Activated naive CD4-positive, alpha-beta T cell treated with anti-CD3 and anti-CD28 coated beads for 36 hours (primary cell): Measurements from ENCODE around the gene MBD3L3. TPM values are rescaled to one million over a fixed set of nuclear protein-coding genes. Genes with fewer than 3 reads are reported as not detected.

Source experiments
- CTCF ChIA-PET: fragments of 350-600 bp; sonication (Branson Sonifier 250); formaldehyde crosslinking; loops from one replicate; lab custom pipeline; 2021; ENCODE audit warnings: antibody characterized with exemption; lab: Charles Lee
- DNase-seq: peaks from one replicate; pipeline ENCODE4 v3.0.0-alpha.2; 2020
- H3K27ac Mint-ChIP-seq: one replicate; pipeline ENCODE4 v1.8.0; 2021; ENCODE audit warnings: mild to moderate bottlenecking, mixed read lengths
- H3K27me3 Mint-ChIP-seq: one replicate; pipeline ENCODE4 v1.8.0; 2021; ENCODE audit warnings: low read depth, mixed read lengths
- H3K36me3 Mint-ChIP-seq: one replicate; pipeline ENCODE4 v1.8.0; 2021; ENCODE audit warnings: low read depth, mixed read lengths
- H3K4me1 Mint-ChIP-seq: one replicate; pipeline ENCODE4 v1.8.0; 2021; ENCODE audit warnings: low read depth, mixed read lengths
- H3K4me3 Mint-ChIP-seq: one replicate; pipeline ENCODE4 v1.8.0; 2021; ENCODE audit warnings: mild to moderate bottlenecking, moderate library complexity, mixed read lengths
- H3K9me3 Mint-ChIP-seq: one replicate; pipeline ENCODE4 v1.8.0; 2021; ENCODE audit warnings: mixed read lengths
- intact Hi-C: fragments of 100-400 bp; cut with micrococcal nuclease; formaldehyde crosslinking; loops from one replicate; pipeline ENCODE4 v1.15.1; 2023
- total RNA-seq, 2 experiments: library from RNA; stranded (reverse); gene quantifications; one replicate each; pipeline ENCODE4 v1.2.3, GENCODE V29; 2021

MBD3L3 gene
- total RNA-seq, 2 experiments from 2014 or later, result not detected

DNA sequence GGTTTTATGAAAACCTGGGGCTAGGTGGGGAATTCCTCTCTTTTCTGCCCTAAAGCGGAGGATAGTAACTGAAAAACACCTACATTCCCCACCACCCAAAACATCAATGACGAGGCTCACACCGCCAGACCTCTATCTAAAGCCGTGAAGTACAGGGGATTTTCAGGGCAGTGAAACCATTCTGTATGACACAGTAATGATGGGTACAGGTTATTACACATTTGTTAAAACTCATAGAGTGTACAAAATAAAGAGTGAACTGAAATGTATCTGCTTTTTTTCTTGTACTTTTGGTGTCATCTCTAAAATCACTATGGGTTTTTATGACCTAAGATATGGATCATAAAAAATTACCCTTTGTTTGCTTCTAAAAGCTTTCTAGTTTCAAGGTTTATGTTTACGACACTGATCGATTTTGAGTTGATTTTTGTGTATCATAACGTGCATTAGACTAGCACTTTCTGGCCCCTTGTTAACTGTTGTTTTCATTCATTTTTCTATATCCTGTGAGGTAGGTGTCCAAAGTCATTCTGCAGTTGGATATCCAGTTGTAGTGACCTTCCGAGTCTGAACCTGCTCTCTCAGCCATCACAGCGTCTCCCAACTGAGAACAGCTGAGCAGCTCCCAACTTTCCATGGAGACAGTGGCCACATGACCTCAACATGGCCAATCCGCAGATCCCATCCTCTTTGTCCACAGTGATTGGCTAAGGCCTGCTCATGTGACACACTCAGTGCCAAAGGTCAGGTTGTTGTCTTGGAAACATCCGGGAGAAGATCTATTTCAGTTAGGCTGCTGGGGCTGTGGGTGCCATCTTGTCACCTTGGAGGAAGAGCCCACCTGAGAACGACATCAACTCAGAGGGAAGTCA lies 47.5 kb downstream of the MBD3L3 start:
- DNase-seq, result peak; percentile 72
- intact Hi-C loops, result no loop called here
- no peaks in the 10 kb centered on the region for H3K27me3 Mint-ChIP-seq
- no peak overlapping the region for H3K4me3 Mint-ChIP-seq
- no peaks in the 10 kb centered on the region for H3K9me3 Mint-ChIP-seq
- CTCF ChIA-PET, result interaction anchor here (0.6 kb wide), 1 partner anchor 147 kb away, joined by 3 read pairs; no protein-coding TSS in a partner anchor
- peak overlapping the region; percentile 88 for H3K27ac Mint-ChIP-seq
- no peaks in the 10 kb centered on the region for H3K36me3 Mint-ChIP-seq
- H3K4me1 Mint-ChIP-seq, result peaks cover 55% of the 10 kb centered on the region

DNA sequence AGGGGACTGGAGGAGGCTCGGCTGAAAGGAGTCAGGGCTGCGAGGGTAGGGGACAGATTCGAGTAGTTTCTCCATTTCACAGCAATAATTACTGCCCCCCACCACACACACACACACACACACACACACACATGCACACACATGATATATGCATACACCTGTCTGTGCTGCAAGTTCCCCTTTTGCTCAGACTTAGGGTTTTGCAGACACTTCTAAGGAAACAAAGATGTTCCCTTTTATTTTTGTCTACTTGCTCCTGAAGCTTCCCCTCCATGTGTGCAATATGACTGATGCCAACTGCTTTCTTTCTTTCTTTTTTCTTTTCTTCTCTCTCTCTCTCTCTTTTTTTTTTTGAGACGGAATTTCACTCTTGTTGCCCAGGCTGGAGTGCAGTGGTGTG lies 50.6 kb downstream of the MBD3L3 start:
- Mint-ChIP-seq H3K9me3 (no peaks in the 10 kb centered on the region), H3K27ac (no peak overlapping the region), H3K27me3 (no peaks in the 10 kb centered on the region), H3K36me3 (no peaks in the 10 kb centered on the region), H3K4me3 (no peak overlapping the region), H3K4me1 (peaks cover 50% of the 10 kb centered on the region)
- no peak for DNase-seq
- intact Hi-C loops, result no loop called here
- CTCF ChIA-PET, result no interaction called here

Other genes starting within 250 kb of the MBD3L3 start
- 10 to 100 TPM in 1 of 2 experiments, 1 to 10 TPM in 1; 9.1 to 11.2 TPM for gene ADGRE1, start 171.1 kb downstream of the MBD3L3 start, total RNA-seq
- not detected for gene MBD3L2B, start 37.2 kb downstream of the MBD3L3 start, total RNA-seq
- gene MBD3L5, start 28.1 kb downstream of the MBD3L3 start, total RNA-seq, result not detected
- not detected for gene MBD3L4, start 18.5 kb downstream of the MBD3L3 start, total RNA-seq
- not detected for gene MBD3L2, start 9.4 kb downstream of the MBD3L3 start, total RNA-seq
- 1 to 10 TPM; 4.7 to 5.6 TPM for gene ZNF557, start 11.0 kb upstream of the MBD3L3 start, total RNA-seq
- gene INSR, start 235.7 kb upstream of the MBD3L3 start, total RNA-seq, result 1 to 10 TPM; 3.7 to 3.9 TPM